GM19025 (cell line): ENCODE measurements around the gene DOK5.
"Not testable (repeated sequence)": the region's sequence is repeated elsewhere in the genome, so short reads cannot be mapped to it uniquely, and the experiment has no call there.

ENCODE experiments used
- ATAC-seq: cut with Tn5 transposase; IDR thresholded peaks from one replicate; pipeline ENCODE4 v1.9.1; 2021; ENCODE audit warnings: mild to moderate bottlenecking, low read depth, moderate library complexity; ENCODE audit not compliant: unreplicated experiment

Gene DOK5

DNA sequence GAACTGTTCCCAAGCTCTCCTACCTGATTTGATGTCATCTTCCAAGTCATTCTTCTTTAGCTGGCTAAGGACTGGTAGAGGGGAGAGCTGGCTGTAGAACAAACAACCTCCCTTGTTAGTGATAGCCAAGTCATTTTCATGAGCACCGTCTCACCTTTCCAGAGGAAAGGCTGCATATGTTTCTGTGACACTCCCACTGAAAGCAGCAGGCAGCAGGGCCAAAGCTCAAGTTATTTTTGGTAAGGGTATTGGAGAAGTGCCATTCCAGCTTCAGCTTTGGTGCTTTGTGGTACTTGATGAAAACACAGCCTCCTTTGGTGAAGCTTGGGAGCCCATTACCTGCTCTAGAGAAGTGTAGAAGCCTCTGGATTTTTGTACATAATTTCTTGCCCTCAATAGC, 5.4 kb upstream of the DOK5 start:
- ATAC-seq = no peak

DNA sequence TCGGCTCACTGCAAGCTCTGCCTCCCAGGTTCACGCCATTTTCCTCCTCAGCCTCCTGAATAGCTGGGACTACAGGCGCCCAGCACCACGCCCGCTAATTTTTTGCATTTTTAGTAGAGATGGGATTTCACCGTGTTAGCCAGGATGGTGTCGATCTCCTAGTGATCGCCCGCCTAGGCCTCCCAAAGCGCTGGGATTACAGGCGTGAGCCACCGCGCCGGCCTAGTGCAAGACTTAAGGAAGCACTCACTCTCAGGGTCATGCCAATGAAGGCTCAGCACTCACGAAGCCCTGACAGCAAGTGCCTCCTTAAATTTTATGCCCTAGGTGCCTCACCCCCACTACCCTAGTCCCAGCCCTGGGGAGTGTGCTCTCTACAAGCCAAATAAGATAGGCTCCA, 4.7 kb upstream of the DOK5 start:
- no peak for ATAC-seq

DNA sequence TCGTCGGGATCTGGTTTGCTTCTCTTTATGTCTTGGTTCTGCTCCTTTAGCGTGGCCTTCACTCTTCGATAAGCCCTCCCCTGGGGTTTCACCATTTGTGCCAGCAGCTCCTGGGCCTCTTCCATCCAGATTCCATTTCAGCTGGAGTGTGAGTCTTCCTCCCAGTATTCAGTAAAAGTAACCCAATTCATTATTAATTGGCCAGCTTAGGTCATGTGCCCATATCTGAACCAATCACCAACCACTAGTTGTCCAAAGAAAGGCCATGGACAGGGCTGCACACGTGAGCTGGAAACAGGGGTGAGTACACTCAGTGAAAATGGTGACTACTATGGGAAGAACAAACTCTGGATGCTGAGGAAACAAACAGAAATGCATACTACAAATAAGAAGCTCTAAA, 2.8 kb upstream of the DOK5 start:
- no peak for ATAC-seq

DNA sequence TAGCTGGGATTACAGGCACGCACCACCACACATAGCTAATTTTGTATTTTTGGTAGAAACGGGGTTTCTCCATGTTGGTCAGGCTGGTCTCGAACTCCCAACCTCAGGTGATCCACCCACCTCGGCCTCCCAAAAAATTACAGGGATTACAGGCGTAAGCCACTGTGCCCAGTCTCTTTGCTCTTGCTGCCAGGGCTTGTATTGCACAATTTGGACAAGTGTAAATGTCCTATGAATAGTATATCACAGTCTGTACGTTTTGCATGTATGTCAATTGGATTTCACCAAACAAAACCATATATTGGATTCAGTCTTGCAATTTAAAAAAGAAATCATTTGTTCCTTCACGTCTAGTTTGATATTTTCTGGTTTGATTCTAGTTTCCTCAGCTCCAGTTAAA, 2.1 kb upstream of the DOK5 start:
- ATAC-seq = no peak

DNA sequence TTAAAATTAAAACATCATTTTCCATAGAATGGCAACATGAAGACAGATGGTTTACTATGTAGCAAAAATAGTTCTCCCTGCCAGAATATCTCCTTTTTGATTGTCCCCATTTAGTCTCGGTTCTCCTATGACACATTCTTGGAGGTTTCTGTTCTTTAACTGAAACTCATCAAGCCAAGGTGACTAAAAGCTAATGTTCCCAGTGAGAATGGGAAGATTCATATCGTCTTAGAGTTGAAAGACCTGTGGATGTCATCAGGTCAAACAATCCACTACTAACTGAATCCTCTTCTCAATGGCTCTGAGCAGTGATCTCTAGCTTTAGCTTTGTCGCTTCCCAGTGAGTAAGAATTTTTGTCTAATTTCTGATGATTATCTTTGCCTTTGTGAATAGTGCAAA, 1.3 kb upstream of the DOK5 start:
- ATAC-seq = no peak

DNA sequence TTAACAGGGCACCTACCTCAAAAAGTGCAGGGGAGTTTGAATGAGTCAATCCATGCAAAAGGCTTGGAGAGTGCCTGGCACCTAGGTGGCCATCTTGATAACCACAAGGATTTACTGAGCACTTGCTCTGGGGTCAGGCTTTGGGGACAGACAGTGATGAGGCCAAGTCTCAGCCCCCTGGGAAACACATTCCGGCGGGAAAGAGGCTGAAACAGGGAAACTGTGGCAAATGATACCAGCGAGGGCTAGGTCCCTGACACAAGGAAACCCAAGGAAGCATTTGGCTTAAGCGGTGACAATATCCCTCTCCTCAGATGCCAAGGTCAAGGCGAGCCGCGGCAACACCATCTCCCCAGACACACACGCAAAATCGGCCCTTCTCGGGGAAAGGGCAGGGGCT, 527 bp upstream of the DOK5 start:
- ATAC-seq = no peak

DNA sequence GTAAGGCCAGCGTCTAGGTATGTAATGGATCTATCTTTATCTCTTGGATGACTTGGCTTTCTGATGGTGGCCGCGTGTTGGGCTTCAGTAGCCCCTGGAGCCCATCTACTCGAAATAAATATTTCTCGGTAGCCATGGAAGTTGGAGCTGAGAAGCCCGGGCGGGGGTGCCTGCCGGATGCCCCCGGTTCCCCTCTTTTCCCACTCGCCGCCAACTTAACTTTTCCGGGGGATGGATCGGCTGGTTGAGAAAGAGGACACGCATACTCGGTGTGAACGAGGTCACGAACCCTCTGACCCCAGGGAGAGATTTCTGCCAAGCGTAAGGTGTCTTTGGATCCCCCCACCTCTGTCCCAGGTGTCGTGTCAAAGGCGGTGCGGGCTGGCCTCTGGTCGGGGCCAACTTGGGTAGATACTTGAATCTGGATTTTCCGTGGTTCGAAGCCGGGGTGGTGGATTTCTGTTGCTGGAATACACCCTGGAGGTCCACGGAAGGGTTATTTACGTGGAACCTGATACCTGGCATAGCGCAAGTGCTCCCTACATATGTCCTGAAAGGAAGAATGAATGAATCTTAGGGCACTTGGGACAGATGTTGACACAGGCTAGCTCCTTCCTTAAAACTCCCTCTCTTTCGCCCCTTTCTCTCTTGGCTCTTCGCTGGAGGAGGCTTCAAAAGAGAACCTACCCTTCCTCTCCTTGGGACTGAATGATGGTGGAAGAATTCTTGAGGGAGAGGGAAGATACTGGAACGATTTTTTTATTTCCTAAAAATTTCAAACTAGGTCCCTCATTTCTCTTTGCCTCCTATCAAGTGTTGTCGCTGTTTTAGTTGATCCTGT, 996 bp downstream of the DOK5 start:
- ATAC-seq = no peak

DNA sequence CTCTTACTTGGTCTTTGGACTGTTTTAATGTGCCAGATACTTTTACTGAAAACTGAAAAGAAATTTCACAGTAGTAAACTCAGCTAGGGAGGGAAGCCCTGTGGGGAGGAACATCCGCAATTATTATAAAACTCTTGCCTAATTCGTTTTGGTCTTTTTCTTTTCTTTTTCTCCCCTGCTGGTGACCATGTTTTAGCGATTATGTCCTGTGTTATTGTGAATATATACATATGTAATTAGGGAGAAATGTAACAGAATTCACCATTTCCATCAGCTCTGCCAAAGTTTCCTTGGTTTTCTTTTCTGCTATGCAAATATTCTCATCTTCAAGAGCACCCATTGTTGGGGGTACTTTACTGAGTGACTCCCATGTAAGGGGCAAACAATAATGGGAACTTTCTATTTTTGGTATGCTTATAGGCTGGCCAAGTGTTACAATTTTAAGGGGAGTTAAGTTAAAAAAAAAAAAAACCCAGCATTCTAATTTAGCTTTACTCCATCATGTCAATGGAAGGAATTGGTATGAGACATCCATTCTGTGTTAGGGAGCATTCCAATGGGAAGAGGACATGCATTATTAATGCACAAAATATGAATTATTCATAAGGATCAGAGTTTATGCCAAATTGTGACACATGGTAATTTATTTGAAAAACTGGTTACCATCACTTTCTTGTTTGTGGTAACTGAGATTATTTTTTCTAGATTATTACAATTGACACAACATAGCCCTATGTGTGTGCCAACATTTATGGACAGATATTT, 2.0 kb downstream of the DOK5 start:
- no peak for ATAC-seq

DNA sequence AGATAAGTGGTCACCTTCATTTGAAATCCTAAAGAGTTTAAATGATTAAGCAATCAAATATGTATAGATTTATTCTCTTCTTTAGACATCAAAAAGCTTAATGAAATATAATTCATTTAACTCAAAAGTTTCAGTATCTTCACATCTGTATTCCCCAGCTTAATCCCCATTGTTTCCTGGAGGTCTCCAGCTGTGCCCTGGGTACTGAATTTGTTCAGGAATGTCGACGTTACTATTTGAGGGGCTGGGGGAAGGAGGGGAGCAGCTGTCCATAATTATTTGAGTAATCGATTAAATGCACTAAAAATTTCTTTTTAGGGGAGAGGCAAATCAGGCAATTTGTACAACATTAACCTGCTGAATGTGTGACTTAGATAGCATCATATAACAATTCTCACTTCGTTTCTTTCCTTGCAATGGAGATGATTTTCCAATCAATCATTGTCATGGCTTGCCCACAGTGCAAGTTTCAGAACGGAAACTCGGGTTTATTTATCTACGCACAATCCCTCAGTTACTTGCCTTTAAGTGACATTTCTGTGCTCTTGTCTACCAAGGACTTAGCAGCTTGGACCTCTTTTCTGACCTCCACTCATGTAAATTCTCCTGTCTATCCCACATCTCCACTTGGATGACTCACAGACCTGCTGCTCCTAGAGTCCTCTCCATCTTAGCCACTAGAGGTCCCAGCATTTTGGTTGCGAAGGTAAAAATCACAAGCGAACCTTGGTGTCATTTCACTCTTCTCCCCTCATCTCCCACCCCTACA, 3.9 kb downstream of the DOK5 start:
- ATAC-seq = no peak

DNA sequence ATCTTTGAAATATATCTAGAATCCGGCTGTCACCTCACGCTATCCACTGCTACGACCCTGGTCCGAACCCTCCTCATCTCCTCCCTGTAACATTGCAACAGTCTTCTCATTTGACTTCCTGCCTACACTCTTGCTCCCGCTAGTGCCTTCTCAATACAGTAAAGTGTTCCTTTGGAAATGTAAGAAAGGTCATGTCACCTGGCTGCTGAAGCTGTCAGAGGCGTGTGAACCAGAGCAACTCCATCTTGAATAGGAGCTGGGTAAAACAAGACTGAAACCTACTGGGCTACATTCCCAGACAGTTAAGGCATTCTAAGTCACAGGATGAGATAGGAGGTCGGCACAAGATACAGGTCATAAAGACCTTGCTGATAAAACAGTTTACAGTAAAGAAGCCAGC, 4.5 kb downstream of the DOK5 start:
- not testable (repeated sequence) for ATAC-seq

DNA sequence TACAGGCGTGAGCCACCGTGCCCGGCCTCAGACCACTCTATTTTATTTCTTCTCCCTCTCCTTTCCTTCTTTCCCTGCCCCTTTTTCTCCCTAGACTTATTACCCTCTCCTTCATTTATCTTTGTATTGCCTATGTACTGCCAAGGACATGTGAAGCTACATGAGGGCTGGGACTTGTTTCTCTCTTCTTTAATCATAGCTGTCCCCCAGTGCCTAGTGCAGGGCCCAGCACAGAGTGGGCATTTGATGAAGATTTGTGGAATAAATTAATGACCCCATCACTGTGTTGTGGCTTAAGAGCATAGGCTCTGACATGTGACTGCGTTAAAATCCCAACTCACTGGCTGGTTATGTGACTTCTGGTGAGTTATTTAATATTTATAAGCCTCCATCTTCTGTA, 6.0 kb downstream of the DOK5 start:
- ATAC-seq = no peak

DNA sequence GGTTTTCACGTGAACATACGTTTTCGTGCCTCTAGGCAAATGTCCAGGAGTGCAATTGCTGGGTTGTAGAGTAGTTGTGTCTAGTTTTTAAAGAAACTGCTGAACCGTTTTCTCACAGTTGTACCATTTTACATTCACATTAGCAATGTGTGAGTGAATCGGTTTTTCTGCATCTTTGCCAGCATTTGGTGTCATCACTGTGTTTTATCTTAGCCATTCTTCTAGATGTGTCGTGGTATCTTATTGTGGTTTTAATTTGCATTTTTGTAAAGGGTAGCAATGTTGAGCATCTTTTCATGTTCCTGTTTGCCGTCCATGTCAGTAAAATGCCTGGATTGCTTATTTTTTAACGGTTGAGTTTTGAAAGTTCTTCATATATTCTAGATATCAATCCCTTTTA, 10.2 kb downstream of the DOK5 start:
- ATAC-seq = no peak

DNA sequence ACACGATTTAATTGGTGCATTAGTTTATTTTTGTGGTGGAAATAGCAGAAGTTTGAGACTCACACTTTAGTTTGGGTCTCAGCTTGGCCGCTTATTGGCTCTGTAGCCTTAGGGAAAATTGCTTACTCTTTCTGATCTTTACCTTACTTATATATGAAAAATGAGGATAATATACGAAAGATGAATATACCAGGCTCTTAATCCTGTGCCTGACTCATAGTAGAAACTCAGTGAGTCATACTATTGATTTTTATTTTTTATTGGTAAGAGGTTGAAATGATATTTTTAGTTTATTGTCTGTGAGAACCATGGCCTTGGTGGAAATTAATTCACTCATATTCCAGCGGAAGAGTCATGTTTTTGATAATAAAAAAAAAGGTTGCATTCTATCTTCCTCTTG, 11.2 kb downstream of the DOK5 start:
- no peak for ATAC-seq

DNA sequence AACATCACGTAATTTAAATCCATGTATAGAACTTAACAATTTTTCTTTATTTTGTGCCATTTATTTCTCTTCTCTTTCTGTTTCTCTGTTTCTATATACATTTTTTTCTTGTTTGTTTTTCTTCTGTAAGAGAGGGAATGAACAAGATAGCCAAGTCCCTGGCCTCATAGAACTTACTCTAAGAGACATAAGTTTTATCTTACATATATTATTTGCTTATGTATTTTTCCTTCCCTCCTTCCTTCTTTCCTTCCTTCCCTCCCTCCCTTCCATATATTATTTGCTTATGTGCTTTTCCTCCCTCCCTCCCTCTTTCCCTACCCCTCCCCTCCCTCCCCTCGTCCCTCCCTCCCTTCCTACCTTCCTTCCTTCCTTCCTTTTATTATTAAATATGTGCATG, 13.0 kb downstream of the DOK5 start:
- no peak for ATAC-seq

DNA sequence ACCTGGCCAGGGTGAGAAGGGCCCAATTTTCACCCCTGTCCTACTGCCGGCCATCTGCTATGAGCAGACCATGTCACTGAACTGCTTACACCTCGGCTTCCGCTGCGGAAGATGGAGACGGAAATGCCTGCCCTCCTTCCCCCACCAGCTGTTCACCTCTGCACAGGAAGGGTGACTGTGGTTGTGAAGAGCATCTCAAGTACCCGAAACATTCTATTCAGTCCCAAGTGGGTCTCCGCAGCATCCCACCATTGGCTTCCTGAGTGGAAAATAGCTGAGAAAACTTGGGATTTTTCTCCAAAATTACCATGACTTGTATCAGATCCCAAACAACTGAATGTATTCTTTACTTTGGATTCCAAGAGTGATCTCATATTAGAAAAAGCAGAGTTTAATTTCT, 16.1 kb downstream of the DOK5 start:
- ATAC-seq = no peak

DNA sequence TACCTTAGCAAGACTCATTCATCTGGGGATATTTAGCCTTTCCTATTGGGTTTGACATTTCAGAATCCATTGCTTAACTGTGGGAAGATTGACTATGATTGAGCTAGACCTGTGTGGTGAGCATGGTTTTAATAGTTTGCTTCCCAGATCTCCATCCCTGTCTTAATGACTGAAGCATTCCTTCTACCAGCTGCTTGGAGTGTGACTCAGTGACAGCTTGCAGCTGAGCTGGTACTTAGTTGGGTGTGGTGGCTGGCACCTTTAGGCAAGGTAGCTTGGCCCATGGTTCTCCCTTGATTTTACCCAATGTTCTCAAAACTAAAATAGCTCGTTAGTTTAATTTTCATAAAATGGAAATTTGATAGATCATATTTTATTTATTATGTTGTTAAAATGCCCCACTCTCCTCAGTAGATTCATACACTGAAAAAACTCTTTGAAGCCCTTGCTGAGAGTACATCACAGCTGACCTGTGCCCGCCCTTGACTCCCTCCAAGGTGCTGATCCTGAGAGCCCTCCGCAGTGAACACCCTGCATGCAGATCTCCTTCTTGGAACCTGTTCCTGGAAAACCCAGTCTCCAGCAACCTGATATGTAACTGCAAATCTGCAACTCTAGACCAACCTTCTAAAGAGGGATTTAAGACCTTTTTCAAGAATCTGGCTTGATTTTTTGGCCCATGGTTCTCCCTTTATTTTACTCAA, 19.1 kb downstream of the DOK5 start:
- ATAC-seq = no peak

DNA sequence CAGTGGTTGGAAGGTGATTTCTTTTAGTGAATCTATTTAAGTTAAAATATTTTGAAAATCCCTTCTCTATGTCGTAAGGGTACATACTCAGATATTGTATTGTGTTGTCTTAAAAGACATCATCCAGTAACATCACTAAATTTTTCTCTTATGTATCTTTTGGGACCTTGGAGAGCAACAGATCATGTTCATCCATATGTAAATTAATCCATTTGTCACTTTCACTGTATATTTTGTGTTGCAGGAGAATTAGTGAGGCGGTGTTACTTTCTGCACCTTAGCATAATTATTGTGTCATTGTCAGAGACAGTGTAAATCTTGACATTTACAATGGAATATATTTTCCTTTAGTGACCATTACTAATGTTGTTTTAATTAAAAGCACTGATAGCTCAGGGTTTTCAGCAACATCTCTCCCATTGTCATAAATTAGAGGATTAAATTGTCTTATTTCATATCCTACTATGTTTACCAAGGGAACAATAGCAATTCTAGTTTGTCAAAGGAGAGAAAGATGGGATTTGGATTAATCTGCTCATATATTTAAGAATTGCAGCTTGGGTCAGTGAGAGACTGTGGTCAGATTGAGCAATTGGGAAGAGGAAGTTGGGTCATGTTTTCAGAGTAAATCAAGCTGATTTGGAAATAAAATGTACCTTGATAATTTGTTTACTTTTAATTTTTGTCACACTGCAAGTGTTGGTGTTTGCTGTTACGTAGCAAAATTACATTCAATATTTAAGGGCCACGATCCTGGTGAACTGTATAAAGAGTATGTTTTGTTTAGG, 22.7 kb downstream of the DOK5 start:
- no peak for ATAC-seq

DNA sequence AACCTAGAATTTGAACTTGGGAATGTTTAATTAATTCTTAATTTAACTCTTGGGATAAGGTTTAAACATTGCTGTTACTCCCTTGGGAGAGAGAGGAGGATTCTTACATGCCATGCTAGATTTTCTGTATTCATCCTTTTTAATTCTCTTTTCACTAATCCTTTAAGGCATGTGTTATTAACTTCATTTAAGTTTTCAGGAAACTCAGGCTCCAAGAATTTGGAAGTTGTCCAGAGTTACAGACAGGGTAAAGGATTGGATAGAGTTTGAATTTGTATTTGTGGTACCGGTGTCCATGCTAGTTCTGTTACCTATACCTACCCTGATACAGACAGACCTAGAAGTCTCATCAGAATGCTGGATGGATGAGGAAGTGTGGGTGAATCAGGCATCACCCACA, 23.7 kb downstream of the DOK5 start:
- no peak for ATAC-seq

DNA sequence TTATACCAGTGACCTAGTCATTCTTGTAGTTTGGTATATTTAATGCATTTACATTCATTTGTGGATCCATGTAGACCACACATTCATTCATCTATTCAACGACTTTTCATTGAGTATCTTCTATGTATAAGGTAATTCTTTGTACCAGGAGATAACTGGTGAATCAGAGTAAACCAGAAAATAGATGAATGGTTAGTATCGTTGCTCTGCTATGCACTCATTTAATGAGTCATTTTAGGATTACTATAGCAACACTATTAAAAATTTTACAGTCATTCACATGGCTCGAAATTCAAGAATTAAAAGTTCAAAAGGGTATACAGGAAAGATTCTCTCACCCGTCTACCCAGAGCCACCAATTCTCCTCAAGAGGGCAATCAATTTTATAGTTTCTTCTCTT, 26.8 kb downstream of the DOK5 start:
- ATAC-seq = no peak

DNA sequence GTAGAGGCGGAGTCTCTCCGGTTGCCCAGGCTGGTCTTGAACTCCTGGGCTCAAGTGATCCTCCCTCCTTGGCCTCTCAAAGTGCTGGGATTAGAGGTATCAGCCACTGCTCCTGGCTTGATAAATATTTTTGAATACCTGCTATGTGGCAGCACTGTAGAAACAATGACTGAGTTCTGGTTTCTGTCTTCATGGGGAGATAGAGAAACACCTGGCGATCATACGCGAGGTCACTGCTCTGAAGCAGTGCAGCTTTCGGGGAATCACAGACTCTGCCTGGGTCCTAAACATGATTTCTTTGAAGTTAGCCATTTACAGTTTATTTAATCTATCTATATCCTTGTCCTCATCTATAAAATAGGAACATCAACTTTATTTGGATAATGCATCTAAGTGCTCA, 31.2 kb downstream of the DOK5 start:
- ATAC-seq = no peak
